Nephron progenitor cell (in vitro differentiated cells): ENCODE measurements around the gene TTLL12.
A peak's percentile ranks its signal among the peaks of the same experiment; 100 is the strongest.

ENCODE experiments used
- DNase-seq: peaks from one replicate; pipeline ENCODE4 v3.0.0; 2021
- H3K27ac Mint-ChIP-seq: 2 replicates; pipeline ENCODE4 v1.8.0; 2021; ENCODE audit warnings: mild to moderate bottlenecking, moderate library complexity, mixed read lengths
- H3K27me3 Mint-ChIP-seq: 2 replicates; pipeline ENCODE4 v1.8.0; 2021; ENCODE audit warnings: mild to moderate bottlenecking, low read depth, mixed read lengths; ENCODE audit not compliant: poor library complexity
- H3K36me3 Mint-ChIP-seq: 2 replicates; pipeline ENCODE4 v1.8.0; 2021; ENCODE audit warnings: low read depth, mixed read lengths
- H3K4me1 Mint-ChIP-seq: 2 replicates; pipeline ENCODE4 v1.8.0; 2021; ENCODE audit warnings: mixed read lengths
- H3K4me3 Mint-ChIP-seq: 2 replicates; pipeline ENCODE4 v1.8.0; 2021; ENCODE audit warnings: mild to moderate bottlenecking, moderate library complexity, mixed read lengths
- H3K9me3 Mint-ChIP-seq: 2 replicates; pipeline ENCODE4 v1.8.0; 2021; ENCODE audit warnings: mild to moderate bottlenecking, moderate library complexity, mixed read lengths
- CTCF ChIP-seq: fragments of 200-600 bp; sonication (generic); IDR thresholded peaks from 2 replicates; pipeline ENCODE4 v1.5.0; 2021; ENCODE audit warnings: antibody characterized with exemption

Gene TTLL12

GRCh38 chr22:43231724-43232034 is 44.7 kb upstream of the TTLL12 start:
- no peak overlapping the region for H3K27ac Mint-ChIP-seq
- no peak overlapping the region for H3K4me3 Mint-ChIP-seq
- TF ChIP-seq CTCF: no peak
- no peak for DNase-seq
- H3K27me3 Mint-ChIP-seq: peaks cover 45% of the 10 kb centered on the region
- H3K9me3 Mint-ChIP-seq: no peaks in the 10 kb centered on the region
- H3K4me1 Mint-ChIP-seq: peaks cover 50% of the 10 kb centered on the region
- peaks cover 15% of the 10 kb centered on the region for H3K36me3 Mint-ChIP-seq

GRCh38 chr22:43230971-43231723 is 44.2 kb upstream of the TTLL12 start:
- H3K27ac Mint-ChIP-seq: no peak overlapping the region
- peak; percentile 94 for TF ChIP-seq CTCF
- H3K4me3 Mint-ChIP-seq: no peak overlapping the region

GRCh38 chr22:43230571-43230970 is 43.6 kb upstream of the TTLL12 start:
- no peak for TF ChIP-seq CTCF

More at GRCh38 chr22:43230971-43231723, 44.2 kb upstream of the TTLL12 start:
- peaks cover 50% of the 10 kb centered on the region for H3K4me1 Mint-ChIP-seq
- DNase-seq: peak; percentile 81
- H3K27me3 Mint-ChIP-seq: peaks cover 39% of the 10 kb centered on the region
- H3K9me3 Mint-ChIP-seq: no peaks in the 10 kb centered on the region
- peaks cover 12% of the 10 kb centered on the region for H3K36me3 Mint-ChIP-seq

GRCh38 chr22:43228863-43229262 is 41.9 kb upstream of the TTLL12 start:
- Mint-ChIP-seq H3K36me3 (peaks cover 20% of the 10 kb centered on the region), H3K27ac (no peak overlapping the region), H3K4me3 (no peak overlapping the region), H3K9me3 (no peaks in the 10 kb centered on the region), H3K27me3 (peaks cover 37% of the 10 kb centered on the region), H3K4me1 (peaks cover 67% of the 10 kb centered on the region)
- TF ChIP-seq CTCF: no peak
- no peak for DNase-seq

More at GRCh38 chr22:43230571-43230970, 43.6 kb upstream of the TTLL12 start:
- DNase-seq: no peak
- H3K27me3 Mint-ChIP-seq: peaks cover 34% of the 10 kb centered on the region
- no peak overlapping the region for H3K27ac Mint-ChIP-seq
- H3K9me3 Mint-ChIP-seq: no peaks in the 10 kb centered on the region
- peaks cover 51% of the 10 kb centered on the region for H3K4me1 Mint-ChIP-seq
- H3K36me3 Mint-ChIP-seq: peaks cover 12% of the 10 kb centered on the region
- no peak overlapping the region for H3K4me3 Mint-ChIP-seq

- no peak overlapping the region for H3K4me3 Mint-ChIP-seq
- TF ChIP-seq CTCF: peak; percentile 36
- H3K4me1 Mint-ChIP-seq: peaks cover 65% of the 10 kb centered on the region
- peaks cover 33% of the 10 kb centered on the region for H3K27me3 Mint-ChIP-seq
- peaks cover 20% of the 10 kb centered on the region for H3K36me3 Mint-ChIP-seq
- peak; percentile 62 for DNase-seq
- no peaks in the 10 kb centered on the region for H3K9me3 Mint-ChIP-seq
- peak overlapping the region; percentile 44 for H3K27ac Mint-ChIP-seq
Observed at GRCh38 chr22:43228330-43228729, 41.4 kb upstream of the TTLL12 start.

- Mint-ChIP-seq H3K4me1 (peaks cover 64% of the 10 kb centered on the region), H3K4me3 (no peak overlapping the region), H3K9me3 (no peaks in the 10 kb centered on the region), H3K27ac (no peak overlapping the region), H3K36me3 (peaks cover 19% of the 10 kb centered on the region), H3K27me3 (peaks cover 22% of the 10 kb centered on the region)
- peak; percentile 33 for DNase-seq
- TF ChIP-seq CTCF: no peak
Observed at GRCh38 chr22:43227239-43227630, 40.3 kb upstream of the TTLL12 start.
